HCT116 (cell line): ENCODE measurements around the gene ETNK1.

Experiments used
- CEBPB ChIP-seq: IDR thresholded peaks from 2 replicates; pipeline ENCODE4 v1.6.1; 2012; ENCODE audit warnings: low read depth
- ELF1 ChIP-seq: IDR thresholded peaks from 2 replicates; pipeline ENCODE4 v1.6.1; 2012; ENCODE audit warnings: low read depth, borderline replicate concordance
- EZH2 ChIP-seq: fragments of 200-600 bp; sonication (generic); IDR thresholded peaks from 2 replicates; pipeline ENCODE4 v1.6.1; 2017; ENCODE audit warnings: antibody characterized with exemption, mixed run types
- EZH2phosphoT487 ChIP-seq: fragments of 200-600 bp; IDR thresholded peaks from 2 replicates; pipeline ENCODE4 v1.6.1; 2018; ENCODE audit warnings: antibody characterized with exemption, borderline replicate concordance
- JUND ChIP-seq: IDR thresholded peaks from 2 replicates; pipeline ENCODE4 v1.6.1; 2012
- POLR2A ChIP-seq: IDR thresholded peaks from 2 replicates; pipeline ENCODE4 v1.7.0; 2011; ENCODE audit warnings: borderline replicate concordance; ENCODE audit not compliant: insufficient read depth, insufficient read length; ENCODE audit errors: extremely low read depth
- POLR2AphosphoS5 ChIP-seq: IDR thresholded peaks from 2 replicates; pipeline ENCODE4 v1.6.1; 2011; ENCODE audit warnings: mild to moderate bottlenecking, low read depth, low read length, moderate library complexity
- RAD21 ChIP-seq: IDR thresholded peaks from 2 replicates; pipeline ENCODE4 v1.6.1; 2012; ENCODE audit warnings: low read depth, mild to moderate bottlenecking
- SRF ChIP-seq: IDR thresholded peaks from 2 replicates; pipeline ENCODE4 v1.6.1; 2012; ENCODE audit warnings: low read depth
- YY1 ChIP-seq: IDR thresholded peaks from 2 replicates; pipeline ENCODE4 v1.6.1; 2011; ENCODE audit warnings: low read length, low read depth, moderate library complexity, mild to moderate bottlenecking; ENCODE audit not compliant: insufficient replicate concordance; ENCODE audit errors: extremely low read depth
- TF ChIP-seq, protein P1 (sequence below), 3 experiments: fragments of 200-600 bp in 1 of 3; sonication (generic) in 1 of 3; IDR thresholded peaks in 2 of 3; conservative IDR thresholded peaks in 1 of 3; 2 replicates each; pipeline ENCODE4 v1.5.1; 2012 to 2017; ENCODE audit warnings: low read depth in 2 of 3, low read length in 2 of 3, antibody characterized with exemption in 1 of 3, borderline replicate concordance in 1 of 3, control low read depth in 1 of 3, mild to moderate bottlenecking in 1 of 3, mixed read lengths in 1 of 3, mixed run types in 1 of 3, moderate library complexity in 1 of 3; ENCODE audit not compliant: insufficient read depth in 1 of 3
- TF ChIP-seq, protein P2 (sequence below): IDR thresholded peaks from 2 replicates; pipeline ENCODE4 v1.6.1; 2012
- TF ChIP-seq, protein P3 (sequence below): IDR thresholded peaks from 2 replicates; pipeline ENCODE4 v1.6.1; 2011; ENCODE audit warnings: mild to moderate bottlenecking, low read length, moderate library complexity; ENCODE audit not compliant: insufficient replicate concordance; ENCODE audit errors: extremely low read depth
- TF ChIP-seq, protein P4 (sequence below): IDR thresholded peaks from 2 replicates; pipeline ENCODE4 v1.6.1; 2012; ENCODE audit warnings: low read depth

DNA sequence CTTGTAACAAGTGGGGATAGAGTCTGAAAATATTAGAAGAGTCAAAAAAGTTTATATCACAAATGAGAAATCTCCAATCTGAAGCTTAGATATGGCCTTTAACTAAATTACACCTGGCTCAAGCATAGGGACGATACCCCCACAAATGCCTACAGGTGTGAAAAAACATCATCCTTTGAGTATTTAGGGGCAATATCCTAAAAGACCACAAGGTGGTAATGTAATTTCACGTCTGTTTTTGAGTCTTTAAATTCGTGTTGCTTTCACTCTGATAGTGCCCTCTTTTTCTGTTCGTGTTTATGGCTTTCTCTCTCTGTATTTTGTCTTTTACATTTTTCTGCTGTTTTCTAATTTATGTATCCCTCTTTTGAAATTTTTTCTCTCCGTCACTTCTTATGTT lies 84.3 kb downstream of the ETNK1 start:
- TF ChIP-seq, protein P1, sequence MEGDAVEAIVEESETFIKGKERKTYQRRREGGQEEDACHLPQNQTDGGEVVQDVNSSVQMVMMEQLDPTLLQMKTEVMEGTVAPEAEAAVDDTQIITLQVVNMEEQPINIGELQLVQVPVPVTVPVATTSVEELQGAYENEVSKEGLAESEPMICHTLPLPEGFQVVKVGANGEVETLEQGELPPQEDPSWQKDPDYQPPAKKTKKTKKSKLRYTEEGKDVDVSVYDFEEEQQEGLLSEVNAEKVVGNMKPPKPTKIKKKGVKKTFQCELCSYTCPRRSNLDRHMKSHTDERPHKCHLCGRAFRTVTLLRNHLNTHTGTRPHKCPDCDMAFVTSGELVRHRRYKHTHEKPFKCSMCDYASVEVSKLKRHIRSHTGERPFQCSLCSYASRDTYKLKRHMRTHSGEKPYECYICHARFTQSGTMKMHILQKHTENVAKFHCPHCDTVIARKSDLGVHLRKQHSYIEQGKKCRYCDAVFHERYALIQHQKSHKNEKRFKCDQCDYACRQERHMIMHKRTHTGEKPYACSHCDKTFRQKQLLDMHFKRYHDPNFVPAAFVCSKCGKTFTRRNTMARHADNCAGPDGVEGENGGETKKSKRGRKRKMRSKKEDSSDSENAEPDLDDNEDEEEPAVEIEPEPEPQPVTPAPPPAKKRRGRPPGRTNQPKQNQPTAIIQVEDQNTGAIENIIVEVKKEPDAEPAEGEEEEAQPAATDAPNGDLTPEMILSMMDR (IDR thresholded peaks at IDR 0.05 in 2 of 3, conservative IDR thresholded peaks at IDR 0.05 in 1 of 3; ENCODE audit: borderline replicate concordance in 1 of 3, insufficient read depth in 1 of 3, low read depth in 2 of 3, low read length in 2 of 3), result peak; percentile 23 to 69 (median 44); a peak in 4 of 6 replicates
- TF ChIP-seq CEBPB (no peak), POLR2A (no peak), EZH2 (no peak), JUND (no peak), POLR2AphosphoS5 (no peak), RAD21 (peak; percentile 60), EZH2phosphoT487 (no peak), SRF (no peak), YY1 (no peak), ELF1 (no peak)
- TF ChIP-seq, protein P2, sequence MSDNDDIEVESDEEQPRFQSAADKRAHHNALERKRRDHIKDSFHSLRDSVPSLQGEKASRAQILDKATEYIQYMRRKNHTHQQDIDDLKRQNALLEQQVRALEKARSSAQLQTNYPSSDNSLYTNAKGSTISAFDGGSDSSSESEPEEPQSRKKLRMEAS, result no peak
- TF ChIP-seq, protein P3, sequence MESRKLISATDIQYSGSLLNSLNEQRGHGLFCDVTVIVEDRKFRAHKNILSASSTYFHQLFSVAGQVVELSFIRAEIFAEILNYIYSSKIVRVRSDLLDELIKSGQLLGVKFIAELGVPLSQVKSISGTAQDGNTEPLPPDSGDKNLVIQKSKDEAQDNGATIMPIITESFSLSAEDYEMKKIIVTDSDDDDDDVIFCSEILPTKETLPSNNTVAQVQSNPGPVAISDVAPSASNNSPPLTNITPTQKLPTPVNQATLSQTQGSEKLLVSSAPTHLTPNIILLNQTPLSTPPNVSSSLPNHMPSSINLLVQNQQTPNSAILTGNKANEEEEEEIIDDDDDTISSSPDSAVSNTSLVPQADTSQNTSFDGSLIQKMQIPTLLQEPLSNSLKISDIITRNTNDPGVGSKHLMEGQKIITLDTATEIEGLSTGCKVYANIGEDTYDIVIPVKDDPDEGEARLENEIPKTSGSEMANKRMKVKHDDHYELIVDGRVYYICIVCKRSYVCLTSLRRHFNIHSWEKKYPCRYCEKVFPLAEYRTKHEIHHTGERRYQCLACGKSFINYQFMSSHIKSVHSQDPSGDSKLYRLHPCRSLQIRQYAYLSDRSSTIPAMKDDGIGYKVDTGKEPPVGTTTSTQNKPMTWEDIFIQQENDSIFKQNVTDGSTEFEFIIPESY, result no peak
- TF ChIP-seq, protein P4, sequence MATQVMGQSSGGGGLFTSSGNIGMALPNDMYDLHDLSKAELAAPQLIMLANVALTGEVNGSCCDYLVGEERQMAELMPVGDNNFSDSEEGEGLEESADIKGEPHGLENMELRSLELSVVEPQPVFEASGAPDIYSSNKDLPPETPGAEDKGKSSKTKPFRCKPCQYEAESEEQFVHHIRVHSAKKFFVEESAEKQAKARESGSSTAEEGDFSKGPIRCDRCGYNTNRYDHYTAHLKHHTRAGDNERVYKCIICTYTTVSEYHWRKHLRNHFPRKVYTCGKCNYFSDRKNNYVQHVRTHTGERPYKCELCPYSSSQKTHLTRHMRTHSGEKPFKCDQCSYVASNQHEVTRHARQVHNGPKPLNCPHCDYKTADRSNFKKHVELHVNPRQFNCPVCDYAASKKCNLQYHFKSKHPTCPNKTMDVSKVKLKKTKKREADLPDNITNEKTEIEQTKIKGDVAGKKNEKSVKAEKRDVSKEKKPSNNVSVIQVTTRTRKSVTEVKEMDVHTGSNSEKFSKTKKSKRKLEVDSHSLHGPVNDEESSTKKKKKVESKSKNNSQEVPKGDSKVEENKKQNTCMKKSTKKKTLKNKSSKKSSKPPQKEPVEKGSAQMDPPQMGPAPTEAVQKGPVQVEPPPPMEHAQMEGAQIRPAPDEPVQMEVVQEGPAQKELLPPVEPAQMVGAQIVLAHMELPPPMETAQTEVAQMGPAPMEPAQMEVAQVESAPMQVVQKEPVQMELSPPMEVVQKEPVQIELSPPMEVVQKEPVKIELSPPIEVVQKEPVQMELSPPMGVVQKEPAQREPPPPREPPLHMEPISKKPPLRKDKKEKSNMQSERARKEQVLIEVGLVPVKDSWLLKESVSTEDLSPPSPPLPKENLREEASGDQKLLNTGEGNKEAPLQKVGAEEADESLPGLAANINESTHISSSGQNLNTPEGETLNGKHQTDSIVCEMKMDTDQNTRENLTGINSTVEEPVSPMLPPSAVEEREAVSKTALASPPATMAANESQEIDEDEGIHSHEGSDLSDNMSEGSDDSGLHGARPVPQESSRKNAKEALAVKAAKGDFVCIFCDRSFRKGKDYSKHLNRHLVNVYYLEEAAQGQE, result no peak
